NCI-H748 (cell line): ENCODE measurements around the gene ABCA7.
"Not testable (repeated sequence)": the region's sequence is repeated elsewhere in the genome, so short reads cannot be mapped to it uniquely, and the experiment has no call there.

Source experiments
- DNase-seq: peaks from one replicate; lab custom pipeline; 2025; ENCODE audit not compliant: unreplicated experiment; lab: John Stamatoyannopoulos, UW

Gene ABCA7

DNA sequence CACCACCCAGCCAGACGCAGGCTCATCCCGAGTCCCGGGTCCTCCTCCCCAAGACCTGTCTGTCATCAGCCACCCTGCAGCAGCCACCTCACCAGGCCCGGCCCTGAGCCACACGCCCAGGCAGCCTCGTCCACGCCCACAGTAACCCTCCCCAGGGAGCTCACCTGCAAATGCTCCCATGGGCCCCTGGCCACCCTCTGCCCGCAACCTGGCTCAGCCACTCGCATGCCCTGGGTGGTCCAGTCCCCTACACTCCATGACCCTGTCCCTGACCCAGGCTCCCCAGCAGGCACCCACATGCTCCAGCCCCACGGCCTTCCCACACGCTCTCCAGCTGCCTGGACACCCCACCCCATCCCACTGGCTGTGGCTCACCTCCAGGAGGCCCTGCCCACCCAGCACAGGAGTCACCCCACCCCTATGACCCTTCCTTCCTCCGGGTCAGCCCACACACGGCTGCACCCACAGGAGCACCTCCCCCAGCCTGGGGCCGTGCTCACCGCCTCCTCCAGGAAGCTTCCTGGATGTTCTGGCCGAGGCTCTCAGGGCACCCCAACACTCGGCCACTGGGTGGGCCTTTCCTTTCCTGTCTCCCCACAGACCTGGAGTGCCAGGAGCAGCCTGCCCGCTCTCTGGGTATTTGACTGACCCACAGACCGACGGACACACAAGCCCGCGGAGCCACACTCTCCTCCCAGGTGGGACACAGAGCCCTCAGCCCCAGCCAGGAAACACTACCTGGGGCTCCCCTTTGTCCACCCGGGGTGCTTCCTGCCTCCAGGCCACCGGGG, 22.6 kb upstream of the ABCA7 start:
- no peak for DNase-seq

DNA sequence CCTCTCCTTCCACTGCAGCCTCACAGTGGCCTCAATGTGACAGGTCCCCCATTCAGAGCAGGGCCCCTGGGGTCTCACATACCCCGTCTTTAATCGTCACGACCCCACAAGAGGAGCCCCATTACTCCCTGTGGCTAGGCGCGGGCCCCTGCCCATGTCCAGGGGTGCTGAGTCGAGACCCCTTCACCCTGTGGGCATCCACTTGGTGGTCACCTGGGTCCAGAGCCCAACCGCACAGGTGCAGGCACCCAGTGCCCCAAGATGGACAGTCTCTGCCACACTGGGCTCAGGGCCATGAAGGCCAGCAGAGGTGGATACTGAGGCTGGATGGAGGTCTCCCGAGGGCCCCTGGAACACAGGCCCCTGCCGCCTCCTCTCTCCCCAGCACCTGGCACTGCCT, 22.0 kb upstream of the ABCA7 start:
- DNase-seq = no peak

DNA sequence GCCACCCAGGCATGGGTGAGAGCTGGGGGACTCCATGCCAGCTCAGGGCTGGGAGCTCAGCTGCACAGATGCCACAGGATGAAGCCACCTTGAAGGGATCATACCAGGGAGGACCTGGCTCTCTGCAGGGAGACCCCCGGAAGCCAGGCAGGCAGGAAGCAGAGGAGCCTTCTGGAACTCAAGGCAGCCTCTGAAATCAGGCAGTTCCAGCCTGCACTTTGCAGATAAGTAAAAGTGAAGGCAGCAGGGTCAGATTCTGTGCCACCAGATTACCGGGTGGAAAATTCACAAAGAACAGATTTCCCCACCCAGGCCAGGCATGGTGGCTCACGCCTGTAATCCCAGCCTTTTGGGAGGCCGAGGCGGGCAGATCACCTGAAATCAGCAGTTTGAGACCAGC, 21.5 kb upstream of the ABCA7 start:
- no peak for DNase-seq

DNA sequence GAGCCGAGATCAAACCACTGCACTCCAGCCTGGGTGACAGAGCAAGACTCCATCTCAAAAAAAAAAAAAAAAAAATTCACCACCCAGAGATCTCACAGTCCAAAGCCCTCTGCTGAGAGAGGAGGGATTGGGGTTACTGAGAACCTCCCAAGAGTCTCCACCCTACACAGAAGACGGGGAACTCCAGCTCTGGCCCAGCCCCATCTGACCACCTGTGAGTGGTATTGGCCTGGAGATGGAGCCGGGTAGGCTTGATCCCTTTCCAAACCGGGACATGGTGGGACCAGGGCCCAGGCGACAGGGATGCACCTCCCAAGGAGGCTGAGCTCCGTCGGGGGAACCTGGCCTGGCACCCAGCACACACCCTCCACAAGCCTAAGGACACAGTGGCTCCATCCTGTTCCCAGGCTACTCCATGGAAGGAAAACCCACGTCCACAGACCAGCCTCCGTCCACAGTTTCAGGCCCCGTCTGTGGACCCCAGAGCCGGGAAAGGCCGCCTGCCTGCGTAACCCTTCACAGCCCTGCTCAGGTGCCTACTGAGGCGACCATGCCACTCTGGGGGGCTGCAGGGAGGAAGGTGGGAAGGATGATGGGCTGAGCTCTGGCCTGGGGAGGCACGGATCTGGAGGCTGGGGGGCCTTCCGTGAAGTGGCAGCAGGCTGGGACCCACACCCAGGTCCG, 20.8 kb upstream of the ABCA7 start:
- DNase-seq = no peak

DNA sequence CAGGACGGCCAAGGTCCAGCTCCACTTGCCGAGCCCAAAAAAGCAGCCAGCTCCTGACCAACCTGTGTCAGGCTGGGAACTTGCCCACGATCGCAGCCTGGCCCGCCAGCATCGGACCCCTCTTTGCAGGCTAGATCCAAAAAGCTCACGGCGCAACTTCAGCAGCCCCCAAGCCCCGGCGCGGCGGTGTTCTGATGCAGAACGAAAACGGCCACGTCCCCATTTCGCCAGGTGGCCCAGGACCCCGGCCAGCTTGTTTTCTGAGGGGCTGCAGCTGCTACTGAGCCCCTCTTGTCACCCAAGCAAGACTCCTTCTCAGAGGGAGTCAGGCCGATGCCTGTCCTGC, 20.3 kb upstream of the ABCA7 start:
- DNase-seq = no peak

DNA sequence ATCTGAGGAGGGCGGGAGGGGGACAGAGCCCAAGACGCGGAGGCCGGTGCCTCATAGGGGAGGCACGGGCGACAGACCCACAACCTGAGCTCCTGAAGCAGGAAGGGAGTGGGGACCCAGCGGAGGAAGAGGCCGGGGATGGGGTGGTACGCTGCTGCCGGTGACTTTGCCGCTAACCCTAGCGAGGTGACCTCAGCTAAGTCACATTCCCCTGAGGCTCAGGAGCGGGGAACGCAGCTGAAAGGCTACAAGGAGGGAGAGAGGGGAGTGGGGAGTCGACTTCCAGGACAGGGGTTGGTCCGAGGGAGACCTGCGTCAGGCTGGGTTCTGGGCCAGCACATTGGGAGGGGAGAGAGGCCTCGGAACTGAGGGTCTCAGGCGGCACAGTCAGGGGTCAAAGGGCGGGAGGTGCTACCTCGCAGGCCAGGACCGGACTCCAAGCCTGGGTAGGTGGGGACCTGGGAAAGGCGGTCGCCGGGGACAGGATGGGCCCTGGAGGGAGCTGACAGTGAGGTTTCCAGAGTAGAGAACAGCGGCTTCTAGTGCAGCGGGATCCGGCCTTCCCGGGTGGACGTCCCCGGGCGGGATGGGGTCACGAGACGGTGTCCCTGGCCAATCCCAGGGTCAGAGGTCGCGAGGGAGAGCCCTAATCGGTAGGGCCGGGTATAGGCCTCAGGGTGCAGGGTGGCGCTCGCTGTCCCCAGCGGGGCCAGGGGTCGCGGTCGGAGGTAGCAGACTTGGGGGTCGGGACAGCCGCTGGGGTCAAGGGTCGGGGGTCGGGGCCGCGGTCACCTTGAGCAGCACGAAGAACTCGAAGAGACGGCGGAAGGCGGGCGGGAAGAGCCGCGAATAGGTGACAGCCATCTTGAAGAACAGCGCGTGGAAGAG, 19.7 kb upstream of the ABCA7 start:
- peak; percentile 33 for DNase-seq

DNA sequence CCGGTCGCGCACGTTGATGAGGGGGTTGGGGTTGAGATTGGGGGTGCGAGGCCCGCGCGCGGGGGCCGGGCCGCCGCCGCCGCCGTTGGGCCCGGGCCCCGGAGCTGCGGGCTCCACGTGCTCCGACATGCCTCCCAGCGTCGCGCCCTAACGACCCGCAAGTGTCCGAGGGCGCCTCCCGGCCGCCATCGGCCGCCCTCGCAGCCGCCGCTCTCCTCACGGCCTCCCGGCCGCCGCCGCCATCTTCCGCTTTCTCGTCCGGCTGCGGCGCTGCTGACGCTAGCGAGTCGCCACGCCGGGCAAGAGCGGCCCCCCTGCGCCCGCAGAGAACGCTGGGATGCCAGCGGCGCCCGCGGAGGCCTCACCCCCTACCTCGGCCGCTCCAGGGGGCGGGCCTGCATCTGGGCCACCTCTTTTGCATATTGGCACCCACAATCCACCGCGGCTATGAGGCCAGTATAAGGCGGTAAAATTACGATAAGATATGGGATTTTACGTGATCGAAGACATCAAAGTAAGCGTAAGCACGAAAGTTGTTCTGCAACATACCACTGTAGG, 19.0 kb upstream of the ABCA7 start, which contains the start of gene TMEM259:
TMEM259 (minus strand) TSS at position 256 of the 558 bp plus-strand sequence; CDS start at position 129, 127 bp downstream.
- peak; percentile 94 for DNase-seq

DNA sequence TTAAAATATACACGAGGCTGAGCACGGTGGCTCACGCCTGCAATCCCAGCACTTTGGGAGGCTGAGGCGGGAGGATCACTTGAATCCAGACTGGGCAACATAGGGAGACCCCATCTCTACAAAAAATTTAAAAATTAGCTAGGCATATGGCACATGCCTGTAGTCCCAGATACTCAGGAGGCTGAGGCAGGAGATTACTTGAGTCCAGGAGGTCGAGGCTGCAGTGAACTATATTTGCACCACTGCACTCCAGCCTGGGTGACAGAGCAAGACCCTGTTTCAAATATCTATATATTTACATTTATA, 16.1 kb upstream of the ABCA7 start:
- DNase-seq = not testable (repeated sequence)

DNA sequence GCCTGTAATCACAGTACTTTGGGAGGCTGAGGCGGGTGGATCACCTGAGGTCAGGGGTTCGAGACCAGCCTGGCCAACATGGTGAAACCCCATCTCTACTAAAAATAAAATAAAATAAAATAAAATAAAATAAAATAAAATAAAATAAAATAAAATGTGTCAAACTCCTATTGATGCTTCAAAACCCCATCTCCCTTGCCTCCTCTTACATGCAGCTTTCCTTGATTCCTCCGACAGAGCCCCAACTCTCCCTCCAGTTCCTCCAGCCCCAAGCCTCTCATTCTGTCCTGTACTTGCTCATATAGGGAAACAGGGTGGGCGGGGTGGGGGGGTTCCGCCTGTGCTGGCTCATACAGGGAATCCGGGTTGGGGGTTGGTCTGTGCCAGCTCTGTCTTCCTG, 14.8 kb upstream of the ABCA7 start:
- DNase-seq = not testable (repeated sequence)

DNA sequence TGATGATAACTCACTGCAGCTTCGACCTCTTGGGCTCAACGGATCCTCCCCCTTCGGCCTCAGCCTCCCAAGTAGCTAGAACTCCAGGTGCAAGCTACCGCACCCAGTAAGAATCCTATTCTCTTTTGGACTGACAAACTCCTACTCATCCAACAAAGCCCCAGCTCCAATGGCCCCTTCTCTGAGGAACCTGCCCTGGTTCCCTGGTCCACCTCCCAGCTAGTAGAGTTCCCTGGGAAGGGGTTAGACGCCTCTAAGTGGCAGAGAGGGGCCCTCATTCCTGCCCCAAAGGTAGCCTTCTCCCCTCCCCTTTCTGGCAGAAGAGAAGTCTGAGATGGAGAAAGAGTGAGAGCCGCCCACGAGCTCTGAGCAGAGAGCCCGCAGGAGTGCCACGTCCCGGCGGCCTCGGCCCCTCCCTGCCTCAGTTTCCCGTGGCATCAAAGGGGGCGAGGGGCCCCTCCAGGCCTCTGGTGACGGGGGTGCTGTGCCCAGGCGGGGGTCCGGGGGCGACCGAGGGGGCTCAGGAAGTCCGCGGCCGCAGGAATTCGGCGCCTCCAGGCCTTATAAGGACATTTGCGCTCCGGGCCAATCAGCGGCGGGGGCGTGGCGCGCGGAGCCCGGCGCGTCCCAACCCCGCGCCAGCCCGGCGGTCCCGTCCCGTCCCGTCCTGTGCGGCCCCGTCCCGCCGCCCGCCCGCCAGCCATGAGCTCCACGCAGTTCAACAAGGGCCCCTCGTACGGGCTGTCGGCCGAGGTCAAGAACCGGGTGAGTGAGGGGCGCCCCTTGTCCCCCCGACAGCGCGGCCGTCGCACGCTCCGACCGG, 13.7 kb upstream of the ABCA7 start, which contains the start of gene CNN2:
CNN2 (plus strand) TSS at position 649 of the 823 bp plus-strand sequence; CDS start at position 703, 54 bp downstream.
- peak; percentile 51 for DNase-seq

DNA sequence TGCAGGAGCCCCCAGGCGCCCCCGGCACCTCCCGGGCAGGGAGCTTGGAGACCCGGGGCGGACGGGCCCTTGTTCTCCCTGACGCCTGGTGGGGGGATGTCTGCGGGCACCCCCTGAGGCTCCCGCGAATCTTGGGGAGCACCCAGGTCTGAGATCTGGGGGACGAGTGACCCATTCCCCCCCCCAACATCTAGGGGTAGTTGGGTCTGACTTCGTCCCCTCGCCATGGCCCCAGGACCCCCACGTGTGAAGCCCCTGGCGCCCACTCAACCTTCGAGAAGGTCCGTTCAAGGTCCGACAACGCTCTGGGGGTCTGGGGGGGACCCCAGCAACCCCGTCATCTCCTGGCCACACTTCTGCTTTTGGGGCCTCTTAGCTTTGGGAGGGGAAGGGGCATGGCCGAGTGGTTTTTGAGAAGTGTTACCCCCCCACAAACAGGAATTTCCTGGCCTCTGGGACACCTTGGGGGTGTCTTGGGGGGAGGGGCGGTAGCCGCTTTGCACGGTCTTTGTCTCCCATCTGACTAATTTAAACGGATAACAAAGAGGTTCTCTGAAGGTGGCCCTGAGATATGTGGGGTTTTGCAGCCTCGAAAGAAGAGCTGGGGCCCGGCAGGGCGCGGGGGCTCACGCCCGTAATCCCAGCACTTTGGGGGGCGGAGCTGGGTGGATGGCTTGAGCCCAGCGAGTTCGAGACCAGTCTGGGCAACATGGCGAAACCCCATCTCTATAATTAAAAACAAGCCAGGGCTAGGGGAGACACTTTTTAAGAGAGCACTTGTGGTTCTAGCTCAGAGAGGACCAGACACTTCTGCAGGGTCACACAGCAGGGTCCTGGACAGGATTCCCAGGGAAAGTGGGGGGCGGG, 12.9 kb upstream of the ABCA7 start:
- peak; percentile 16 for DNase-seq

DNA sequence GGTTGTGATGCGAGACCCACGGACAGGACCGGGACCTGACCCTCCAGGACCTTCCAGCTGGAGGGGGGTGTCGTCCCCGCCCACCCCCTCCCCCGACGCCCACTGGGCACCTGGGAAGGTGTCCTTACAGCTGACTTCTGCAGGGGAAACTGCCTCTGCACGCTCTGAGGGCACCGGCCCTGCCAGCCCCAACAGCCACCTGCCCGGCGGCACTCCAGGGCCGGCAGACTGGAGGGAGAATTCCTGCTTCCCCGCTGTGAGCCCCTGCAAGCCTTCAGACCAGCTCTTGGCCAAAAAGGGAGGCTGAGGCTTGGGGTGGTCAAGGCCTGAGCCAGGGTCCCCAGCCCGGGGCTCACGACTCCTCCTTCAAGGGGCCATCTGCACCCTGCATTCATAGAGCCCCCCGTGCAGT, 12.3 kb upstream of the ABCA7 start:
- peak; percentile 27 for DNase-seq

DNA sequence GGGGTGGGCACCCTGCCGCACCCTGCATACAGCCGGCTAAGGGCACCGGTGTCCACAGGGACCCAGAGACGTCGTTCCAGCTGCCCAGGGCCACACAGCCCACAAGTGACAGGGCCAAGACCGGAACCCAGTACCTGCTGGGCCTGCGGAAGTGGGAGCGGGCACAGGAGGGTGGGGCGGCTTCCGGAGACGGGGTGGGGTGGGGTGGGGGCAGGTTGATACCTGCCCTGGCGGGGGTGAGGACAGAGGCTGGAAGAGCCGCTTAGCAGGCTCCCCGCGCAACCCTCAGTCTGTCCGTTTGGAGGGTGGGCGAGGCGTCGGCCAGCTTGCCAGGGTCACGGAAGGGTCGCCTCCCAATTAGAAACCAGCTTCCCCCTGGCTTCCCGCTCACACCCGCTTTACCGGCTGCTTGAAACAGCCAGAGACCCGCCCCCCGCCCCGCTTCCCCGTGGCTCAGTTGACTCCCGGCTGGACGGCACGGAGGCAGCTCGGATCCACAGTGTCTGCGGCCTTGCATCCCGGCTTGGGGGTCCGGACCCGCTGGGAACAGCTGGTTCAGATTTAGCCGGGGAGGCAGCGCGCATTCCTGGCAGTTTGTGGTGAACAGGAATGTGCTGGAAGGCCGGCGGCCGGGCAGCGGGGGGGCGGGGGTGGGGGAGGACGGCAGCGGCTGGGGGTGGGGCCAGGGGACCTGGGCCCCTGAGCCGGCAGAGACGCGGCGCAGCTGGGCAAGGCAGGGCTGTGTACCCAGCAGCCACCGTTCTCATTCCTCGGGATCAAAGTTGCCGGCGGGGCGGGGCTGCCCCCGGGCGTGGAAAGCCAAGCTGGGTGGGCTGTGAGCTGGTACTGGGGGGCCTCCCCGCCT, 11.6 kb upstream of the ABCA7 start:
- DNase-seq = peak; percentile 65

DNA sequence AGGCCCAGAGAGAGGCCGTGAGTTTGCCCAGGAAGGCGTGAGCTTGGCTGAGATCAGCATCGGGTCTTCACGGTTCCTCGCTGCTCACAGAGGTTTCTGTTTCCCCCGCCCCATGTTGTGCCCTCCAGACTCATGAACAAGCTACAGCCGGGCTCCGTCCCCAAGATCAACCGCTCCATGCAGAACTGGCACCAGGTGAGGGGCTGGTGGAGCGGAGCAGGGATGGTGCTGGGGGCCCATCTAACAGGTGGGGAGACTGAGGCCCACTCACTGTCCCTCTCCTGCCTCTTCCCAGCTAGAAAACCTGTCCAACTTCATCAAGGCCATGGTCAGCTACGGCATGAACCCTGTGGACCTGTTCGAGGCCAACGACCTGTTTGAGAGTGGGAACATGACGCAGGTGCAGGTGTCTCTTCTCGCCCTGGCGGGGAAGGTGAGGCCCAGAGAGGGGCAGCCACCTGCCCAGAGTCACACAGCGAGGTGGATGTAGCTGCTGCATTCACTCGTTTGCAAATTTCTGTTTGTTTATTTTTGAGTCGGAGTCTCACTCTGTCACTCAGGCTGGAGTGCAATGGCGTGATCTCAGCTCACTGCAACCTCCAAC, 7.5 kb upstream of the ABCA7 start:
- DNase-seq = no peak

DNA sequence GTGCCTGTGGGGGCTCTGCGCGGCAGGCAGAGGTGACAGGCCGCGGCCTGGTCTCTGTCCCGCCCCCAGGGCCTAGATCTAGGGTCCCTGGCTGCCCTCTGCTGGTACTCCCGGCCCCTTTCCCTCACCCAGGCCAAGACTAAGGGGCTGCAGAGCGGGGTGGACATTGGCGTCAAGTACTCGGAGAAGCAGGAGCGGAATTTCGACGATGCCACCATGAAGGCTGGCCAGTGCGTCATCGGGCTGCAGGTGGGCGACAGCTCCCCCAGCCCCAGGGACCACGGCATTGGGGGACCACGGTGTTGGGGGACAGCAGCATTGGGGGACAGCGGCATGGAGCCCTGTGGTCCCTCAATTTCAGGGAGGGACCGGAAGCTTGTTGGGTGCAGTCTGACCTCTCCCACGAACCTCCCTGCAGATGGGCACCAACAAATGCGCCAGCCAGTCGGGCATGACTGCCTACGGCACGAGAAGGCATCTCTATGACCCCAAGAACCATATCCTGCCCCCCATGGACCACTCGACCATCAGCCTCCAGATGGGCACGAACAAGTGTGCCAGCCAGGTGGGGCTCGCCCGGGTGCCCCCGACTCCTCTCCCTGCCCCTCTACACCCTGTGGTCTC, 3.8 kb upstream of the ABCA7 start:
- DNase-seq = no peak

DNA sequence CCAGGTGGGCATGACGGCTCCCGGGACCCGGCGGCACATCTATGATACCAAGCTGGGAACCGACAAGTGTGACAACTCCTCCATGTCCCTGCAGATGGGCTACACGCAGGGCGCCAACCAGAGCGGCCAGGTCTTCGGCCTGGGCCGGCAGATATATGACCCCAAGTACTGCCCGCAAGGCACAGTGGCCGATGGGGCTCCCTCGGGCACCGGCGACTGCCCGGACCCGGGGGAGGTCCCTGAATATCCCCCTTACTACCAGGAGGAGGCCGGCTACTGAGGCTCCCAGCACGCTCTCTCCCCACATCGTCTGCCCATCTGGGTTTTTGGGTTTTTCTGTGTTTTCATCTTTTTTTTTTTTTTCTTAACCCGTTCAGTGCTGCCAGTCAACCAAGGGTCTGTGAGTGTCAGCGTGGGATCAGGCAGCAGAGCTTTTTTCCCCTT, 2.3 kb upstream of the ABCA7 start:
- no peak for DNase-seq

DNA sequence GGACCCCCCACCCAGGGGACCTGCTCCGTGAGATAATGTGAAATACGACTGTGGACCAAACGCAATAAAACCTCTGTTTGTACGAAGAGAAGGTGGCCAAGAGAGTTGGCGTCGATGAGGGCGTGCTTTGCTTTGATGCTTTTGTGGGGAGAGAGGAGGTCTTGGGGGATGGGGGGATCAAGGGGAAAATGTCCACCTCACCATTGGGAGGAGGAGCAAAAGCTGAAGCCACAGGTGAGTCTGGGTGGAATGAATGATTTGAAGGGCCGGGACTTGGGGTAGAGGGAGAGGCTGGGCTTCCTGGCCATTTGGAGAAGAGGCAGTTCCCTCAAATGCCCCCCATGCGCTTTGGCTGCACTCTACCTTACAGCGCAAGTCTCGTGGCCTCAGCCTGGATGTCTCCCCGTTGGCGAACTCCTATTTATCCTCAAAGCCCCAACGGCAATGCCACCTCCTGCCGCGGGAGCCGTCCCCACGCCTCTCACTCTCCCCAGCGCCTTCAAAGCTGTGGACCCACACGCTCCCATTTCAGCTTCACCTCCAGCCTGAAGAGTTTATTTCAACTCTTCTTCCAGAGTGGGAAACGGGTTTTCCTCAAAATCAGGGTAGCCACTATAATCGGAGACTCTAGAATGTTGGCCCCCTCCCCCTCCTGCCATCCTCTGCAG, 795 bp upstream of the ABCA7 start:
- no peak for DNase-seq
